Activated CD8-positive, alpha-beta memory T cell treated with anti-CD3 and anti-CD28 coated beads for 1 hour (primary cell): Measurements from ENCODE around the gene CETP.
"Not testable (repeated sequence)": the region's sequence is repeated elsewhere in the genome, so short reads cannot be mapped to it uniquely, and the experiment has no call there.

Source experiments
- DNase-seq, 2 donors: peaks; one replicate each; pipeline ENCODE4 v3.0.0-alpha.2; 2020; ENCODE audit warnings: low read depth in 1 of 2; ENCODE audit errors: extremely low read depth in 1 of 2

CETP gene

GRCh38 chr16:56995136-56995805 lies 33.5 kb downstream of the CETP start:
- DNase-seq = no peak

GRCh38 chr16:56997264-56997663 lies 35.5 kb downstream of the CETP start:
- no peak for DNase-seq

DNA sequence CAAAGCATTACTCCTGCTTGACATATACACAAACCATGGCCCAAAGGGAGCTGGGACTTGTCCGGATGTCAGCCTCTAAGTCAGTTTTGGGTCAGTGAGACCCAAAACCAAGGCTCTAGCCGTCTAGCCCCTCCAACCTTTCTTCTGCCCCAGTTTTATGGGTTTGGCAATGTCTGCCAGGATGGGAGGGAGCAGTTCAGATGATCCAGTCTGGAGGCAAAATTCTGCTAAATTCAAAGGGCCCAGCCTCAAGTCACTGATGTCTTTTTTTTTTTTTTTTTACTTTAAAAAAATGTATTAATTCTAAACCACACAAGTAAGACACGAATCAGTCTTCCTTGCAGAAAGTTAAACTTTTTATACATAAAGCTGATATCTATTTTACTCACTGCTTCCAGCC lies 36.2 kb downstream of the CETP start:
- DNase-seq = no peak

GRCh38 chr16:56998352-56998751 lies 36.6 kb downstream of the CETP start:
- DNase-seq = no peak

GRCh38 chr16:56998861-56999260 lies 37.1 kb downstream of the CETP start:
- DNase-seq = no peak

- no peak for DNase-seq
These were observed 37.9 kb downstream of the CETP start for GRCh38 chr16:56999409-57000270.

GRCh38 chr16:57000271-57001025 lies 38.7 kb downstream of the CETP start:
- peak in 1 of 2 donors; percentile 25 for DNase-seq

DNA sequence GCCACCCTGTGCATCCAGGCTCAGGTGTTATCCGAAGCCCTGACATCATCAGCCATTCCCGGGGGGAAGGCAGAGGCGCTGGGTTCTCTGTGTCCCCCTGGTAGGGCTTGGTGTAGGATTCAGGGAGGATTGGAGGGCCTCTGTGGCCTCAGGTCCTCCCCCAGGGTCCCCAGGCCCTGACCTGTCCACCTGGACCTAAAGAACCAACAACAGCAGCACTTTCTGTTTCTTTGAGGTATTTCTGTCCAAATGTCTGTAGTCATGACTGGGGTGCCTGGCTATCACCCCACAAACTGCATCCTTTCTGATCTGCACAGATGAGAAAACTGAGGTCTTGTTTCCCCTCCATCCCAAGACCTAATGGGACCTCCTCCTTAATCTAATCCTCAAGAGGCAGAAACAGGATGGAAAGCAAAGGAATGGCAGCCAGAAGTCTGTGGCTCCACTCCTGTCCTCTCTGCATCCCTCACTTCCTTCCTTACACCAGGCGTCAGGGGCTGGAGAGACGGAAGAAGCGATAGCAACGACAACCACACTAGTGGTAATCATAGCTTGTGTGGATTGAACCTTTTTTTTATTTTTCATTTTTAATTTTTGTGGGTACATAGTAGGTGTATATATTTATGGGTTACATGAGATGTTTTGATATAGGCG lies 39.4 kb downstream of the CETP start:
- no peak for DNase-seq

DNA sequence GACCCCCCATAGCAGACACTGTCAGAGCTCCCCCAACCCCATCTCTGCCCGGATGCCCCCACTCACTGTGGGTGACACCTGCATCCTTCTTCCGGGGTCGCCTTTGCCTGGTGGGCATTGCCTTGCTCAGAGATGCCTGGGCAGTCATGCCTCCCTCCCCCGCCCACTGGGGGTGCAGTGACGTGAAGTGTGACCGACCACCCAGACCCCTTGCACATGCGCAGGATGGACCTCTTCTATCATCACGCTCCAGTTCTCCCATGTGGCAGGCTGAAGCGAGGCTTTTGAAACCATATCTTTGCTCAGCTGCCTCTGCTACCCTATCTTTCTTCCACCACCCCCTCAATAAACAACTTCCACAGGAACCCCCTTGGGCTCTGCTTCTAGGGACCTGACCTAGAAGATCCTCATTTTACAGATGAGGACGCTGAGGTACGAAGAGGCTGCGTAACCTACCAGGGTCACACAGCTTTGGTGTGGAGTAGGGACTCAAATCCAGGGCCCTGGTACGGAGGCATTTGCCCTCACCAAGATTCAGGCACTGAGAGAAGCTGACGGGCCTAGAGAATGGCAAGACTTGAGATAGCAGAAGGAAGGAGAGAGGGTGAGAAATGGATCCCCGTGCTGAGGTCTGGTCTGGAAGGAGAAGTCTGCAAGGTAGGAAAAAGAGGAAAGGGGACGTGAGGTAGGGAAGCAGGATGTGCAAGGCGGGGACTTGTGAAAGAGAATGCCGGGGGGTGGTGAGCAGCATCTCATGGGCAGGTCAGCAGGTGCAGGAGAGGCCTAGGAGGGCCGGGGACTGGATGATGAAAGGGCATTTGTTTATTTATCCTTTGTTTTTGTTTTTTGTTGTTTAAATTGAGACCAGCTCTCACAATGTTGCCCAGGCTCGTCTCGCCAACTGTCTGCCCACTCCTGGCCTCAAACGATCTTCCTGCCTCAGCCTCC lies 42.0 kb downstream of the CETP start:
- DNase-seq = no peak

DNA sequence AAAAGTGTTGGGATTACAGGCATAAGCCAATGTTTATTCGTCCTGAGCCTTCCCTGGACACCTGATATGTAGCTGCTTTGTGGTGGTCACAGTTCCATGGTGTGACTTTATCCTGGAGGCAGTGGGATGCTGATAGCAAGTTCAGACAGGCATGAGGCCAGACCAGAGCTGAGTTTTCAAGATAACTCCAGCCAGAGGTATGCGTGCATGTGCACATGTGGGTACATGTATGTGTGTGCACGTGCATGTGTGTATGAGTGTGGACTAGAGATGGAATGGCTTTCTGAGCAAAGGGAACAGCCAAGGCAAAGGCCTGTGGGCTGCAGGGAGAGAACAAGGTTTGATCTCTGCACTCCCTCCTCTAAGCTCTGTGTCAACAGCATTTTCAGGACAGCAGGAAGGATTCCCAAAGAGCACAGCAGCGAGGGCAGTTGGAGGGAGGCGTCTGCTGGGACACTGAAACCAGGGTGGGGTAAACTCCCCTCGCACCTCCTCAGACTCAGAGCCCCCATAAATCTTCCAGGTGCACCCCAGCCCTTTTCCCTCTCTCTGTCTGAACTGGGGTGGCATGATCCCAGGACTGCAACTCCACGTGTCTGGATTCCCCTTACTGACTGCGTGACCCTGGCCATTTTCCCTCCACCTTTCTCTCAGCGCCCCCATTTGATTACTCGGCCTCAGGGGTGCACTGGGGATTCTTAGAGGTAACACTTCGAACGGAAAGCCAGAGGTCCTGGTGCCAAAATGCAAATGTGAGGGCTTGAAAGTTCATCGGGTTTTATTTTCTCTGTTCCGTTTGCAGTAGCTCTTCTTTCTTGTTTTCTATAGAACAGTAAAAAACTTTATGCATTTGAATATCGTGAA lies 42.9 kb downstream of the CETP start:
- no peak for DNase-seq

DNA sequence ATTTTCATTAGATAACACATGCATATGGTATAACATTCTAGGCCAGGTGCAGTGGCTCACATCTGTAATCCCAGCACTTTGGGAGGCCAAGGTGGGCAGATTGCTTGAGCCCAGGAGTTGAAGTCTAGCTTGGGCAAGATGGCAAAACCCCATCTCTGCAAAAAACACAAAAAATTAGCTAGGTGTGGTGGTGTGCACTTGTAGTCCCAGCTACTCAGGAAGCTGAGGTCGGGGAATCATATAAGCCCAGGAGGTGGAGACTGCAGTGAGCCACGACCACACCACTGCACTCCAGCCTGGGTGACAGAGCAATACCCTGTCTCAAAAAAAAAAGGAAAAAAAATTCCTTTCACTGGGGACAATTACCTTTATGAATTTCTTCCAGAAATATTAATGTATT lies 43.8 kb downstream of the CETP start:
- not testable (repeated sequence) for DNase-seq

- DNase-seq = no peak
These were observed 45.3 kb downstream of the CETP start for GRCh38 chr16:57007050-57007449.

DNA sequence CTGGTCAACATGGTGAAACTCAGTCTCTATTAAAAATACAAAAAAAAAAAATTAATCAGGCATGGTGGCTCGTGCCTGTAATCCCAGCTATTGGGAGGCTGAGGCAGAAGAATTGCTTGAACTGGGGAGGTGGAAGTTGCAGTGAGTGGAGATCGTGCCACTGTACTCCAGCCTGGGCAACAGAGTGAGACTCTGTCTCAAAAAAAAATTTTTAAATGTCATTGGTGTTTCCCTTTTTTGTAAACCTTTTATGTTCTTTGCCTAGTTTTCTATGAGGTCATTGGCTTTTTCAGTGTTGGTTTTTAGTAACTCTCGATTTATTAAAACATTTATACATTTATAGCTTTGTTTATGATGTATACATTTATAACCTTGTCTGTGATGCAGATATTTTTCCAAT lies 45.8 kb downstream of the CETP start:
- DNase-seq = no peak

GRCh38 chr16:57008440-57008839 lies 46.7 kb downstream of the CETP start:
- no peak for DNase-seq

DNA sequence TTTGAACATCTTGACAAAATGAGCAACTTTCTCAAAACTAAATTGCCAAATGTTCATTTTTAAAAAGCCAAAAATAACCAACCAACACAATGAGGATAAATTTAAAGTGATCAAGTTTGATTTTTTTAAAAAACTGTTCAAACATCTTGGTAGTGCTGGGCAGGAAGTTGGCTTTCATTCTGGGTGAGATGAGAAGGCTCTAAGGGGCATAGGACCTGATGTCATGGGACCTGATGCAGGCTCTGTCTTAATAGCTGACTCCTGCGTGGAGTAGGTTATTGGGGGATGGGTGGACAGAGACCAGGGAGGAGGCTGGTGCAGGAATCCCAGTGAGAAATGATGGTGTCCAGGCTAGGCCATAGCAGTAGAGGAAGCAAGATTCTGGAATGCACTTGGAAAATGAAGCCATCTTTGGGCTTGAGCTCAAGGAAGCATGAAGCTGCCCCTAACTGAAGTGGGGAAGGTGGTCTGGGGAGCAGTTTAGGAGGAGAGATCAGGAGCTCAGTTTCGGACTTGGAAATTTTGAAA lies 48.0 kb downstream of the CETP start:
- no peak for DNase-seq

DNA sequence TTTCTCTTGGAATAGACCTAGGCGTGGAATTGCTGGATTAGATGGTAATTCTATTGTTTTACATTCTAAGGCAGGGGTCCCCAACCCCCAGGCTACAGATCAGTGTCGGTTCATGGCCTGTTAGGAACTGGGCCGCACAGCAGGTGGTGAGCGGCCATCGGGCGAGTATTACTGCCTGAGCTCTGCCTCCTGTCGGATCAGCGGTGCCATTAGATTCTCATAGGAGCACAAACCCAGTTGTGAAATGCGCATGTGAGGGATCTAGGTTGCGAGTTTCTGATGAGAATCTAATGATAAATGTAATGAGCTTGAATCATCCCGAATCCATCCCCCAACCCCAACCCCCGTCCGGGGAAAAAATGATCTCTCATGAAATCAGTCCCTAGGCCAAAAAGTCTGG lies 50.6 kb downstream of the CETP start:
- no peak for DNase-seq

DNA sequence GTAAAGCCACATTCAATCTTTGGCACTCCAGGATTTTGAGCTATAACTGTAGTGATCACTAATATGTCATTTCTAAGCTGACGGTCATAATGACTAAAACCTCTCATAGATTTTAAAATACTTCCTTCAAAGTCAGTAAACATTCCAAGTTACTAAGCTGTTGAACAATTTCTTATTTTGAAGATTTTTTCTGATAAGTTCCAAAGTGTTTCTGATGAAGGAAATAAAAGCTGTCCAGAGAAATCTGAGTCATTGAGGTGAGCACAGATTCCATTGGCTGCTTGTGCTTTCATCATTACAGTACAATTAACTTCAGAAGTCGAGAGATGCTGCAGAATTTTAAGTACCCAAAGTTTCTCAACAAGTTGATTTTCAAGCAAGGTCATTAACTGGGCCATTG lies 51.5 kb downstream of the CETP start:
- no peak for DNase-seq

GRCh38 chr16:57013902-57014301 lies 52.2 kb downstream of the CETP start:
- DNase-seq = no peak

GRCh38 chr16:57016301-57016700 lies 54.6 kb downstream of the CETP start:
- no peak for DNase-seq
